HG03039 (cell line): ENCODE data around the gene PCDHB16.
"Not testable (repeated sequence)": the region's sequence is repeated elsewhere in the genome, so short reads cannot be mapped to it uniquely, and the experiment has no call there.

Experiments used
- ATAC-seq: cut with Tn5 transposase; IDR thresholded peaks from one replicate; pipeline ENCODE4 v1.9.1; 2021; ENCODE audit warnings: mild to moderate bottlenecking, moderate library complexity; ENCODE audit not compliant: unreplicated experiment

PCDHB16 gene

DNA sequence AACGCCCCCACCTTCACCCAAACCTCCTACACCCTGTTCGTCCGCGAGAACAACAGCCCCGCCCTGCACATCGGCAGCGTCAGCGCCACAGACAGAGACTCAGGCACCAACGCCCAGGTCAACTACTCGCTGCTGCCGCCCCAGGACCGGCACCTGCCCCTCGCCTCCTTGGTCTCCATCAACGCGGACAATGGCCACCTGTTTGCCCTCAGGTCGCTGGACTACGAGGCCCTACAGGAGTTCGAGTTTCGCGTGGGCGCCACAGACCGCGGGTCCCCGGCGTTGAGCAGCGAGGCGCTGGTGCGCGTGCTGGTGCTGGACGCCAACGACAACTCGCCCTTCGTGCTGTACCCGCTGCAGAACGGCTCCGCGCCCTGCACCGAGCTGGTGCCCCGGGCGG is 42.7 kb downstream of the PCDHB16 start:
- ATAC-seq = not testable (repeated sequence)

- not testable (repeated sequence) for ATAC-seq
Measured at GRCh38 chr5:141225421-141225820, 43.2 kb downstream of the PCDHB16 start.

- no peak for ATAC-seq
Measured at GRCh38 chr5:141234109-141234667, 52.0 kb downstream of the PCDHB16 start.
